ENCODE data around the gene TEPSIN. TPM values are rescaled to one million over a fixed set of nuclear protein-coding genes. Genes with fewer than 3 reads are reported as not detected.

The TEPSIN gene
- total and polyA plus RNA-seq, 2 of the 8 experiments (the other 6 are each of a cell fraction or from before 2014, with no cell fraction given) = 22.9 to 28.0 TPM

DNA sequence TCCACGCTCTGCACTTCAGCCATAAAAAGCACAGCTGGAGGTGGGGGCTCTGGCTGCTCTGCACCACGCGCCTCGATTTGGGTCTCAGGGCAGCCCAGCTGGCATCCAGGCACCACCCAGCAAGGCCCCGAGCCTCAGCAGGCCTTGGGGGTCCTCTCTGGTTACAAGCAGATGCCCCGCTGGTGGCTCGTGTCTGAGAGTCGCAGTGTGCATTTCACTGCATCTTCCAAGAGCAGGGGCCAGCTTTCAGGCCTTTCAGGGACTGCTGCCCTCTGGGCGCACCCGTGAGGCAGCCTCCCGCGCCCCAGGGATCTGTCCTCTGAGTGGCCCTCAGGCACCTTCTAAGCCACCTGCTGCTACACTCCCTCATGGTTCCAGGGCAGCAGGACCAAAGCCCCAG, 25.8 kb upstream of the TEPSIN start:
- Histone ChIP-seq H2AFZ (ENCODE audit: low read length) (no peak overlapping the region), H3K79me2 (ENCODE audit: control insufficient read depth in 1 of 2, insufficient read depth in 2 of 2, low read length in 2 of 2) (no peaks in the 10 kb centered on the region), H4K5ac (ENCODE audit: insufficient read length, low read depth, low read length) (no peak overlapping the region), H3K23ac (ENCODE audit: insufficient read length) (no peak overlapping the region), H2BK5ac (ENCODE audit: low read depth, low read length) (no peak overlapping the region), H2BK15ac (ENCODE audit: low read length) (no peak overlapping the region), H3K27me3 (replicated peaks in 1 of 4; ENCODE audit: control insufficient read depth in 3 of 4, extremely low read depth in 1 of 4, insufficient read depth in 3 of 4, low read length in 3 of 4) (no peaks in the 10 kb centered on the region), H3K9me3 (ENCODE audit: insufficient read depth in 2 of 2, low read depth in 1 of 2, low read length in 1 of 2) (no peaks in the 10 kb centered on the region), H2BK120ac (replicated peaks; ENCODE audit: low read depth, low read length) (no peak overlapping the region), H3K4ac (replicated peaks; ENCODE audit: insufficient read length, low read depth, low read length) (no peak overlapping the region), H4K91ac (replicated peaks; ENCODE audit: insufficient read length, low read length) (no peak overlapping the region), H2AK5ac (ENCODE audit: low read depth, low read length) (no peak overlapping the region), H3K27ac (ENCODE audit: low read depth, low read length) (no peak overlapping the region), H3K18ac (ENCODE audit: extremely low read depth, low read length) (no peak overlapping the region), H3K23me2 (ENCODE audit: low read depth, low read length) (no peaks in the 10 kb centered on the region), H3K14ac (ENCODE audit: insufficient read length) (no peak overlapping the region), H3K4me2 (ENCODE audit: insufficient read depth in 1 of 2, low read depth in 2 of 2, low read length in 2 of 2) (no peak overlapping the region), H3K36me3 (ENCODE audit: control insufficient read depth in 2 of 4, insufficient read depth in 4 of 4, low read length in 3 of 4) (peaks cover 0 to 3% (median under 1%) of the 10 kb centered on the region in 4 experiments; a peak in 3 of 8 replicates), H3K4me1 (replicated peaks in 1 of 4; ENCODE audit: control insufficient read depth in 3 of 4, insufficient read depth in 4 of 4, low read length in 3 of 4) (no peaks in the 10 kb centered on the region), H4K20me1 (replicated peaks in 1 of 2; ENCODE audit: control insufficient read depth in 1 of 2, insufficient read depth in 2 of 2, low read length in 2 of 2) (peaks cover 2 to 6% of the 10 kb centered on the region in 2 experiments), H3K9ac (replicated peaks in 1 of 4; ENCODE audit: extremely low read depth in 1 of 4, low read depth in 3 of 4, low read length in 3 of 4) (no peak overlapping the region), H3K79me1 (ENCODE audit: low read depth, low read length) (peaks cover 5% of the 10 kb centered on the region; the same call in 1 of the 2 replicates), H2BK12ac (ENCODE audit: low read depth, low read length) (no peak overlapping the region), H3K56ac (replicated peaks; ENCODE audit: insufficient read length, low read depth, low read length) (no peak overlapping the region), H2BK20ac (ENCODE audit: low read length) (no peak overlapping the region), H3K4me3 (ENCODE audit: extremely low read depth in 1 of 4, insufficient read depth in 2 of 4, low read depth in 3 of 4, low read length in 4 of 4) (no peak overlapping the region), H4K8ac (ENCODE audit: extremely low read depth, insufficient read depth, low read length) (no peak overlapping the region)
- WGBS, 2 experiments (ENCODE audit: extremely low coverage in 1 of 2, insufficient coverage in 1 of 2, insufficient read length in 1 of 2, insufficient replicate concordance in 2 of 2, low coverage in 1 of 2, low lambda C conversion rate in 2 of 2, missing lambda C conversion rate in 1 of 2) = 97% methylated on average over 12 of the region's 12 CpGs; no CpG with 5 or more reads in 1 of the 2 experiments
- CTCF ChIA-PET (ENCODE audit: partially characterized antibody) = interaction anchor here (1.2 to 1.3 kb wide), 3 partner anchors 10 to 122 kb away, joined by 4 read pairs; no protein-coding TSS in a partner anchor
- no peak for TF ChIP-seq TAF7 (optimal IDR thresholded peaks at IDR 0.05; ENCODE audit: borderline replicate concordance, low read depth, low read length)
- TF ChIP-seq CREB1 (IDR thresholded peaks at IDR 0.05) = no peak
- TF ChIP-seq HDAC6 (IDR thresholded peaks at IDR 0.05; ENCODE audit: low read depth, low read length) = no peak
- no peak for TF ChIP-seq TBP (IDR thresholded peaks at IDR 0.05; ENCODE audit: low read depth, low read length)
- TF ChIP-seq GABPA (IDR thresholded peaks at IDR 0.05; ENCODE audit: borderline replicate concordance, insufficient read depth, low read length) = no peak
- TF ChIP-seq ASH2L (IDR thresholded peaks at IDR 0.05; ENCODE audit: low read length) = no peak
- no peak for TF ChIP-seq YY1 (IDR thresholded peaks at IDR 0.05; ENCODE audit: low read depth, low read length)
- TF ChIP-seq BRCA1 (IDR thresholded peaks at IDR 0.05; ENCODE audit: low read depth, low read length) = no peak
- TF ChIP-seq NANOG (IDR thresholded peaks at IDR 0.05; ENCODE audit: insufficient read depth, low read depth, low read length, poor library complexity, severe bottlenecking) = no peak
- TF ChIP-seq CBX5 (IDR thresholded peaks at IDR 0.05; ENCODE audit: low read depth, low read length) = no peak
- no peak for TF ChIP-seq TAF1 (IDR thresholded peaks at IDR 0.05; ENCODE audit: low read depth, low read length)
- TF ChIP-seq POLR2A (IDR thresholded peaks at IDR 0.05; ENCODE audit: control extremely low read depth in 1 of 2, low read depth in 2 of 2, low read length in 2 of 2) = no peak
- no peak for TF ChIP-seq RXRA (IDR thresholded peaks at IDR 0.05; ENCODE audit: insufficient read depth, low read depth, low read length)
- no peak for TF ChIP-seq BCL11A (IDR thresholded peaks at IDR 0.05; ENCODE audit: low read depth in 2 of 2, low read length in 2 of 2)
- TF ChIP-seq POLR2AphosphoS5 (IDR thresholded peaks at IDR 0.05; ENCODE audit: low read depth, low read length) = no peak
- no peak for TF ChIP-seq TEAD4 (IDR thresholded peaks at IDR 0.05; ENCODE audit: low read depth, low read length)
- POLR2A ChIA-PET (ENCODE audit: partially characterized antibody) = no interaction called here
- FAIRE-seq (no peak), DNase-seq (ENCODE audit: low read depth in 1 of 2, low spot score in 2 of 2) (no peak)

Measured in H1 (cell line).